Hepatic stellate cell (primary cell): ENCODE measurements around the gene RELA.
"Not testable (repeated sequence)": the region's sequence is repeated elsewhere in the genome, so short reads cannot be mapped to it uniquely, and the experiment has no call there.

ENCODE experiments used
- DNase-seq: peaks from one replicate; pipeline ENCODE4 v3.0.0; 2011; ENCODE audit warnings: low spot score

RELA gene

DNA sequence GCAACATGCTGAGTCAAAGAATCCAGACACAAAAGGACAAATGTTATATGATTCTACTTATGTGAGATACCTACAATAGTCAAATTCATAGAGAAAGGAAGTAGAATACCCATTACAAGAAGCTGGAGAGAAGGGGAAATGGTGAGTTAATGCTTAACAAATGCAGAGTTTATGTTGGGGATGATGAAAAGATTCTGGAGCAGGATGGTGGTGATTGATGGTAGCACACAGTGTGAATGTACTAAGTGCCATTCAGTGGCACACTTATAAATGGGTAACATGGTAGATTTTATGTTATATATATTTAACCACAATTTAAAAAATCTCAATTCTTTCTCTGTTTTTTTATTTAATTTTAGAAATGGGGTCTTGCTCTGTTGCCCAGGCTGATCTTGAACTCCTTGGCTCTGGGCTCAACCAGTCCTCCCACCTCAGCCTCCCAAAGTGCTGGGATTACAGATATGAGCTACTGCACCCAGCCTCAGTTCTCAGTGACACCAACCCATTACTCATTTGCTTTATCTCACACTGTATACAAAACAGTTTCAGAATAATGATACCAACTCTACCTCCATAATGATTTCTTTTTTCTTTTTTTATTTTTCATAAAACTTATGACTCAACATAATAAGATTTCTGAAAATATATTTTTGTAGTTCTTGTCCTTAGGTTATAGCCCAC, 9.6 kb upstream of the RELA start:
- no peak for DNase-seq

DNA sequence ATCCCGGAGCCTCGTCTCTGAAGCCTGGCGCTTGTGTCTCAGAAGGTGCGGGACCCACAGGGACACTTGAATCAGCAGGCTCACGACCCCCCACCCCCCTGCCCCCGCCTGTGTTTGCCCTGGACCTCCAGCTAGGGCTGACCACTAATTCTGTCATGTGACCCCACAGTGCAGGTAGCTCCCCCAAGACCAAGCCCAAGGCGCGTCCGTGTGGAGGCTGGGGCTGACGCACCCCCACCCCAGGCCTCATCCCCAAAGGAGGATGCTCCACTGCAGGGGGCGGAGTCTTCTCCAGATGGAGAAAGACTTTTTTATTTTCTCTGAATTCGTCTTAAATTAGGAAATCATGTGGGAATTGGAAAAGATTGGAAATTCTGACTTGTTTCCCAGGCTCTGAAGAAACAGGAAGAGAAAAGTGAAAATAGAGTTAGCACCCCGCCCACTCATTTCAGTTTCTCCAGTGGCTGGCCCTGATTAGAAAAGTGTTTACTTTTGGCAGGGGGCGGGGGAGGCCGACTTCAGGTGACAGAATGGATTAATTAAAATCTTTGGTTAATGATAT, 1.0 kb upstream of the RELA start:
- DNase-seq, result peak; percentile 63

DNA sequence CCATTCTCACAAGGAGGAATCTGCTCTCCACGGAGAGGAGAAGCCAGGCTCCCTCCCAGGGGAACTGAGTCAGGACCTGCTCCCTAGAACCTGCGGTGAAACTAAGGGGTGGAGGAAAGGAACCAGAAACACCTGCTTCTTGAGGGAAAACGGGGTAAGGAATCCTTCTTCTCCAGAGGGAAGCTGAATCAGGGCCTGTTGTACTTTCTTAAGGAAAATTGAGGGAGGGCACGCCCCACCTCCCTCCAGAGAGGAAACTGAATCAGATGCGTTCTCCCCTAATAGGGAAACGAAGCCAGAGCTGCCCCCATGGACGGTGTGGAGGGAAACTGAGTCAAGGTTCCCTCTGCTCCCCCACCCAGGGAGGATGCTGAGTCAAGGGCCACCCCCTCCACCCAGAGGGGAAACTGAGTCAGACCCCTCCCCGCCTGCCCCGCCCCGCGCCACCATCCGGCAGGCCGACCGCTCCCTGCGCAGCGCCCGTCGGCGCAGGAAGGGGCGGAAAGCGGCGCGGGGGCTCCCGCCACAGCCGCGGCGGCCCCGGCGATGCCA, 393 bp downstream of the RELA start:
- no peak for DNase-seq

DNA sequence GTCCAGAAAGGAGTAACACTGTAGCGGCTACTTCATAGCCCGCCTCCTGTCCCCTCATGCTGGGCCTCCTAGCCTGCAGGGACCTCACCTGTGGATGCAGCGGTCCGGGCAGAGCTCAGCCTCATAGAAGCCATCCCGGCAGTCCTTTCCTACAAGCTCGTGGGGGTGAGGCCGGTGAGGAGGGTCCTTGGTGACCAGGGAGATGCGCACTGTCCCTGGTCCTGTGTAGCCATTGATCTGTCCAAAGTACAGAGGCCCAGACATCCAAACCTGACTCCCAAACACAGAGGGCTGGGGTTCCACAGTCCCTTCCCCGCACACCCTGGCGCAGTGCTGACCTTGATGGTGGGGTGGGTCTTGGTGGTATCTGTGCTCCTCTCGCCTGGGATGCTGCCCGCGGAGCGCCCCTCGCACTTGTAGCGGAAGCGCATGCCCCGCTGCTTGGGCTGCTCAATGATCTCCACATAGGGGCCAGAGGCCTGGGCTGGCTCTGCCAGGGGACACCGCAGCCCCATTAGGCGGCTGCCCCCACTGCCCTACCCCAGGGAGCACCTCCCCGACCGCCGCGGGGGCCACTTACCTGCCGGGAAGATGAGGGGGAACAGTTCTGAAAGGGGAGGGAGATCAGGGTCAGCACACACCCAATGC, 993 bp downstream of the RELA start:
- no peak for DNase-seq

DNA sequence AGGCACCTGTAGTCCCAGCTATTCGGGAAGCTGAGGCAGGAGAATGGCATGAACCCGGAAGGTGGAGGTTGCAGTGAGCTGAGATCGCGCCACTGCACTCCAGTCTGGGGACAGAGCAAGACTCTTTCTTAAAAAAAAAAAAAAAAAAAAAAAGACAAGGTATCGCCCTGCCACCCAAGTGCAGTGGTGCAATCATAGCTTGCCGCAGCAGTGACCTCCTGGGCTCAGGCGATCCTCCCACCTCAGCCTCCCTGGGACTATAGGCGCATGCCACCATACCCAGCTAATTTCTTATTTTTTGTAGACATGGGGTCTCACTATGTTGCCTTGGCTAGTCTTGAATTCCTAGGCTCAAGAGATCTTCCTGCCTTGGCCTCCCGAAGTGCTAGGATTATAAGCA, 1.8 kb downstream of the RELA start:
- not testable (repeated sequence) for DNase-seq

DNA sequence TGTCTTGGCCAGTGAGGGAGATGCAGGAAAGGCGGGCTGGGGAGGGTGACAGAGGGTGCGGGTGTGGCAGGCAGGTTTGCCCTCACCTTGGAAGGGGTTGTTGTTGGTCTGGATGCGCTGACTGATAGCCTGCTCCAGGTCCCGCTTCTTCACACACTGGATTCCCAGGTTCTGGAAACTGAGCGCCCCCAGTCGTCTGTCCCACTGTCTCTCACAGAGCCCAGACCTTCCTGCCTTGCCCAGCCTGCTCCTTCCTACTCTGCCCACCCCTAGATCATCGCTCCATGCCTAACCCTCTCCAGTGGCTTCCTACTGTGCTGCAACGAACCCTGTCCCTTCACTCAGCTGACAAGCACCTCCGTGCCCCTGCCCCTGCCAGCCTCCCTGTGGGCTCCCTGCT, 2.7 kb downstream of the RELA start:
- no peak for DNase-seq

- no peak for DNase-seq
Observed at GRCh38 chr11:65658174-65659021, 4.3 kb downstream of the RELA start.

DNA sequence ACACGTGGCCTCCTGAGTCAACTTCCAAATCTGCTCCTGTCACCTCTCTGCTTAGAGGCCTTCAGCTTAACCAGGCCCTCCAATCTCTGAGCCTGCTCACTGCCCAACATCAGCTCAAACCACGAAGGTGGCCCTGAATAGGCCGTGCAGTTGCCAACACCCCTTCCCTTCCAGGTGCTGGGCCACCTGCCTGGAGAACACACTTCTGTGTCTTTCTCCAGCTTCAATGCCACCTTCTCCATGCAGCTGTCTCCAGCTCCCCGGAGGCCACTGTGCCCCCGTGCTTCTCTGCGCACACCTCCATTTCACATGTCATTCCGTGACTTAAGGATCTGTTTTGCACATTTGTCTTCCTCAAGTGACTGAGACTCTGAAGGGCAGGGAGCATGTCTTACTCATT, 5.3 kb downstream of the RELA start:
- no peak for DNase-seq

- DNase-seq, result no peak
Observed at GRCh38 chr11:65655570-65656332, 7.0 kb downstream of the RELA start.

DNA sequence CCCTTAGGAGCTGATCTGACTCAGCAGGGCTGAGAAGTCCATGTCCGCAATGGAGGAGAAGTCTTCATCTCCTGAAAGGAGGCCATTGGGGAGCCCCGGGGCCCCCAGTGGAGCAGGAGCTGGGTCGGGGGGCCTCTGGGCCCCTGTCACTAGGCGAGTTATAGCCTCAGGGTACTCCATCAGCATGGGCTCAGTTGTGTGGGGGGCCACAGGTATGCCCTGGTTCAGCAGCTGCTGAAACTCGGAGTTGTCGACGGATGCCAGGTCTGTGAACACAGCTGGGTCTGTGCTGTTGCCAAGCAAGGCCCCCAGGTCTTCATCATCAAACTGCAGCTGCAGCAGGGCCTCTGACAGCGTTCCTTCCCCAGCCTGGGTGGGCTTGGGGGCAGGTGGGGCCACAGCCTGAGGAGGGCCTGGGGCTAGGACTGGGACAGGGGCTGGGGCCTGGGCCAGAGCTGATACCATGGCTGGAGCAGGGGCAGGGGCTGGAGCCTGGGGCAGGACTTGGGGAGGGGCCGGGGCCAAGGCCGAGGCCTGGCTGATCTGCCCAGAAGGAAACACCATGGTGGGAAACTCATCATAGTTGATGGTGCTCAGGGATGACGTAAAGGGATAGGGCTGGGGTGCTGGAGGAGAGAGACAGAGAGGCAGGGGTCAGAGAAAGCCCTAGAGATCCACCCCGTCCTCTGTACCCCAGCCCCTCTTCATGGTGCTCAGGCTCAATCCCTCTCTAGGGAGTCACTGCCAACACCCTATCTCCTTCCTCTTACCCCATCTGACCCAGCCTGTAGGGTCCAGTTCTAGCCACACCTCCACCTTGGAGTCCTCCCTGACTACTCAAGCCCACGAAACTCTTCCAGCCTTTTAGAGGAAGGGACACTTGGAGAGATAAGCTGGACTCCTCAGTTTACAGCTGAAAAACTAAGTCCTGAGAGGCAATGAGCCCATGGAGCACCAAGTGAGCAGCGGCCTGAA, 8.1 kb downstream of the RELA start:
- DNase-seq, result no peak

DNA sequence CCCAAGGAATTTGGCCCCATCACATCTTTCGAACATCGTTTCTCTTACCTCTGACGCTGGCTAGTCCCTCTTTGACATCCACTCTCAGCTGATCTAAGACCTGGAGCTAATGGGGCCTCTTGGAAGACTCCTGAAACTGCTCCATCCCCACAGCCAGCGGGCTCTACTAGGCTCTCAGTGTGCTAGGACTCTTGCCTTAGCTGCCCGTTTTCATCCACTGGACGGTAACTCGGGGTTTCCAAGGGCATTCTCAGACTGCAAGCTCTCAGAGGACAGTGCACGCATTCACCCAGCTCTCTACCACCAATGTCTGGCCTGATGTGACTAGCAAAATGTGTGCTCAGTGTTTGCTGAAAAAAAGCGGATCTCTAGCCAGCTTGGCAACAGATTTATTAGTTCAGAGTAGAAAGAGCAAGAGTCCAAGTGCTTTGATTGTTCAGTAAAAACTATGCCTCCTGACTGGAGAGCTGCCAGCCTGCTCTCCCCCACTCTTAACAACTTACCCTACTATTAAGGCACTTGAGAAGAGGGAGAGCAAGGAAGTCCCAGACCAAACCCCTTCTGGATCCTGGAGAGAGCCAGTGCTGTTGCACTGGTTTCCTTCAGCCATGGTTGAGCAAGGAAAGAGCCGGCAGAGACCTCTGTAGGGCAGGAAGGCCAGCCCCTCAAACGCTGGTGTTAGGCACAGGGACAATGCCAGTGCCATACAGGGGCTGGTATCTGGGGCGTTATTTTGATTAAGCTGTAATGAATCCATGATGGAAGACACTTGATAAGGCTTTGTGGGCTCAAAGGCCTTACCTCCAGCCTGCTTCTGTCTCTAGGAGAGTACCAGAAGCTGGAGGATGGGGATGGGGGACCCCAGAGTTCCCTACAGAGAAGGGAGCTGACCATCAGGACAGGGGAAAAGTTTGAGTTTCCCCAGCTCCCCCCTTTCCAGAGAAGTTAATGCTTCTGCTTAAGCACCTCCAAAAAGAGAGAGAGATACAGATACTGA, 9.2 kb downstream of the RELA start:
- DNase-seq, result peak; percentile 46

- DNase-seq, result peak; percentile 100
Observed at GRCh38 chr11:65652511-65653228, 10.0 kb downstream of the RELA start.

DNA sequence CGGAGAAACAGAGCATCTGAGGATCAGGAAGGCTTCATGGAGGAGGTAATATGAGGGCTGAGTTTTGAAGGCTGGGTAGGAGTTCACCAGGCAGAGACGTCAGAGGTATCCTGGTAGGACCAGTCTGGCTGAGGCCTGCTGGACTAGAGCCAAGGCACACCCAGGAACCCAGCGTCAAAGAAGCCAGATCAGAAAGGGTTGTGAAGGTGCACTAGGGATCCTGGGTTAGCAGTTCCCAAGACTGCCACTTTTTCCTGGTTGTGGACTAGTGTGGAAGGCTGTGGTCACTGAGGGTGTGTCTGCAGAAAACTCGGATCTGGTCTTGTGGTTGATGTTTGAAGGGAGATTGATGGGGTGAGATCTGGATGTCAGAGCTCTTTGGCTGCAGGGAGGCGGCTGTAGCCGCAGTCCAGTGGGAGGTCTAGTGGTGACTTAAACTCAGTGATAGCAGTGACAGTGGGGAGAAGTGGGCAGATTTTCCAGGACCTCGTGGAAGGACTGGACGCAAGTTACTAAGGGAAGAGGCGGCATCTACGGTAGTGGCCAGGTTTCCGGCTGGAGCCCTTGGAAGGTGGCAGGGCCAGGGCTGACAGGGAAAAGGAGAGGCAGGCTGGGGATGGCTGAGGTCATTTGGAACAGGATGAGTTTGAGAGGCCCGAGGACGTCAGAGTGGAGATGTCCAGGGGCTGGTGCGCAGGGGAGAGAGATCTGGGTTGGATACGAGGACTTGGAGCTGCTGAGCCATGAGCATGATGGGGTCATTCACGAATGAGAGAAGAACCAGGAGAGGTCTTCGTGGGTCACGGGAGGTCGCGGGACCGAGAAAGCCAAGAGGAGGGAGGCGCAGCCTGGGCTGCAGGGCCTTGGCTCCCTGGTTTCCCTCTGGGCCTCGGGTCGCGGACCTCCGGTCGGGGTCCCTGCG, 10.9 kb downstream of the RELA start:
- peak; percentile 57 for DNase-seq

- DNase-seq, result no peak
Observed at GRCh38 chr11:65651339-65651588, 11.5 kb downstream of the RELA start.

DNA sequence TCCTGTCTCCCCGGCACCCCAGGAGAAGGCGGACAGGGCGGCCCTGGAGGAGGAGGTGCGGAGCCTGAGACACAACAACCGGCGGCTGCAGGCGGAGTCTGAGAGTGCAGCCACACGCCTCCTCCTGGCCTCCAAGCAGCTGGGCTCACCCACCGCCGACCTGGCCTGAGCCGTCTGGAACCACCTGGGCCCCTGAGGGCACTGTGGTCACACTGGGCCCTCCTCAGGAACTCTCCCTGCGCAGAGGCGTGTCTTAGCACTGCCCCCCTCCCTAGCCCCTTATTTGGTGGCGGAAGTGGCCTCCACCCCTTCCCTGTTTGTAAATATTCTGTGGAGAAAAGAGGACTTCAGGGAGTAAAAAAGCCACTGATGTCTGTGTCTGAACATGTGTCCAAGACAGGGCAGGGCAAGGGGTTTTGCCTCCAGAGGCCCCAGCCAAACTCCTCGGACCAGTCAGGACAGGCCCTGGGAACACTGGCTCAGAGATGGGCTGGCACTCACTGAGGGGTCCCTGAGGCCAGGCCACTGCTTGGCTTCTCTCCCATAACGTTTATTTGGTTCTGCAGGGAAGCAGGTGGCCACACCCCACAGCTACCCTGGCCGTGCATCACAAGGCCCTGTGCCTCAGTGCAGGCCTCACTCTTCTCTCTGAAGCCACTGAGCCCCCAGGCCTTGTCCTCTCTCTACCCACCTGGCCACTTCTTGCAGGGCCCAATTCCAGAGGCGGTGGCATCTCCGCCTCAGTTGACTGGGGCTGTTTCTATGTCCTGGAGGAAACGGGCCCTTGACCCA, 12.0 kb downstream of the RELA start:
- DNase-seq, result no peak

GRCh38 chr11:65649656-65650546, 12.8 kb downstream of the RELA start:
- DNase-seq, result no peak
